Tibial artery (tissue), 4 donors: ENCODE measurements around the gene PKIB.
"Not testable (repeated sequence)": the region's sequence is repeated elsewhere in the genome, so short reads cannot be mapped to it uniquely, and the experiment has no call there.

ENCODE experiments used
- DNase-seq, 2 donors: peaks; one replicate each; pipeline ENCODE4 v3.0.0-alpha.2; 2019
- H3K27ac ChIP-seq, 2 donors: fragments of 200-600 bp; sonication (generic) in 1 of 2; 1 replicate in 1 of 2; 2 replicates in 1 of 2; pipeline ENCODE4 v1.5.1; 2018 to 2019; ENCODE audit warnings: mild to moderate bottlenecking in 1 of 2
- H3K27me3 ChIP-seq, 2 donors: fragments of 200-600 bp; sonication (generic) in 1 of 2; one replicate each; pipeline versions ENCODE4 v1.5.1 to v1.6.0; 2016 to 2019
- H3K36me3 ChIP-seq, 3 donors: fragments of 200-600 bp; sonication (generic) in 2 of 3; one replicate each; pipeline ENCODE4 v1.5.1; 2016 to 2019; ENCODE audit warnings: mild to moderate bottlenecking in 2 of 3
- H3K4me1 ChIP-seq, 4 donors: fragments of 200-600 bp; sonication (generic) in 2 of 4; 1 replicate in 3 of 4; 2 replicates in 1 of 4; pipeline ENCODE4 v1.5.1; 2016 to 2019
- H3K4me3 ChIP-seq, 2 donors: fragments of 200-600 bp; sonication (generic) in 1 of 2; 1 replicate in 1 of 2; 2 replicates in 1 of 2; pipeline ENCODE4 v1.5.1; 2018 to 2019; ENCODE audit warnings: mild to moderate bottlenecking in 2 of 2
- H3K9me3 ChIP-seq, 3 donors: fragments of 200-600 bp; sonication (generic) in 1 of 3; one replicate each; pipeline ENCODE4 v1.5.1; 2016 to 2019
- CTCF ChIP-seq, 2 experiments: fragments of 200-600 bp in 1 of 2; fragments of 450-650 bp in 1 of 2; IDR thresholded peaks; one replicate each; pipeline ENCODE4 v1.5.1; 2017 to 2019; ENCODE audit warnings: antibody characterized with exemption in 2 of 2, mild to moderate bottlenecking in 1 of 2, moderate library complexity in 1 of 2
- intact Hi-C: fragments of 100-400 bp; cut with DNase I; formaldehyde crosslinking; loops from one replicate; pipeline ENCODE4 v1.15.0; 2023; ENCODE audit warnings: low total_unique reads

The PKIB gene

DNA sequence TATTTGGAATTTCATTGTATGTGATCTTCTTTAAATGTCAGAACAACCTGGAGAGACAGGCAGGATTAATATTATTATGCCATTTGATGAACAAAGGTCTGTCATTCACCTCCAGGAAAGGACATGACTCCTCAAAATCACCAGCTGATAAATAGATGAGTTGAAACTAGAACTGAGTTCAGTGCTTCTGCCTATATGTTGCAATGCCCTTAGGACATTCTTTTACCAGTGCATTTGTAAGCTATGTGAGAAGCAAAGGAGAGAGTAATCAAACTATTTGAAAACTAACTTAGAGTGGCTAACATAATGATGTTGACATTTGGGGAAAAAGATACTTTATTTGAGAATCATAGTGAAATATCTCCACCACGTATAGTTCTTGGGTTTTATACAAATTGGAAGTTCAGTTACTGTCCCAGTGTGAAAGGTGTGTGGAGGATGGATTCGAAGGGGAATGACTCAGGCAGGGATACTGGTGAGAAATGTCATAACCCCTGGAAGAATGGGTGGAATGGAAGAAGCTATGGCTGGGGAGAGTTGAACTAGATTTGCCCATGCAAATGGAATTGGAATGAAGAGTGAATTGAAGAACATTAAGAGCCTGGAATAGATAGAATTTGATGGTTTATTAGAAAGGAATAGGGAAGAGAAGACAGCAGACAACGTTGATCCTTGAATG lies 21.5 kb downstream of the PKIB start:
- Histone ChIP-seq H3K9me3 (no peaks in the 10 kb centered on the region), H3K27me3 (no peaks in the 10 kb centered on the region), H3K36me3 (no peaks in the 10 kb centered on the region), H3K27ac (no peak overlapping the region), H3K4me1 (no peaks in the 10 kb centered on the region), H3K4me3 (no peak overlapping the region)
- intact Hi-C loops, result no loop called here
- no peak for TF ChIP-seq CTCF (IDR thresholded peaks at IDR 0.05)
- no peak for DNase-seq

DNA sequence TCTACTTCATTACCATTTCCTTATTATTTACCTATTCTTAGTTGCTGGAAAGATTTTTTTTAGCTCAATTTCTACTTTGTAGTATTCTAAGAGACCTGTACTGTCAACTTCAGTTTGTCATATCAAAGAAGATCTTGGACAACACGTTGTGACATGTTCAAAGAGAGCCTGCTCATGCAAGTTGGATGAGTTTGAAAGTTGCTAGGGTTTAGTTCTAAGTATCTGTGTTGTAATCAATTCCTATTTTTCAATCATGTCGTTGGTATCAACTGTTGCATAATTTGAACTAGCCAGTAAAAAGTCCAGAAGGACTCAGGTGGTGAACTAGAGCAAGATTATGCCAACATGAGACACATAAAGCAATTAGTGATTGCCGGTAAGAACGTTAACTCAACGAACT lies 30.2 kb downstream of the PKIB start:
- no peak overlapping the region for H3K4me3 ChIP-seq
- no peak for TF ChIP-seq CTCF (IDR thresholded peaks at IDR 0.05)
- H3K27me3 ChIP-seq, result no peaks in the 10 kb centered on the region
- intact Hi-C loops, result no loop called here
- no peaks in the 10 kb centered on the region for H3K4me1 ChIP-seq
- H3K9me3 ChIP-seq, result no peaks in the 10 kb centered on the region
- no peaks in the 10 kb centered on the region for H3K36me3 ChIP-seq
- no peak for DNase-seq
- H3K27ac ChIP-seq, result no peak overlapping the region

DNA sequence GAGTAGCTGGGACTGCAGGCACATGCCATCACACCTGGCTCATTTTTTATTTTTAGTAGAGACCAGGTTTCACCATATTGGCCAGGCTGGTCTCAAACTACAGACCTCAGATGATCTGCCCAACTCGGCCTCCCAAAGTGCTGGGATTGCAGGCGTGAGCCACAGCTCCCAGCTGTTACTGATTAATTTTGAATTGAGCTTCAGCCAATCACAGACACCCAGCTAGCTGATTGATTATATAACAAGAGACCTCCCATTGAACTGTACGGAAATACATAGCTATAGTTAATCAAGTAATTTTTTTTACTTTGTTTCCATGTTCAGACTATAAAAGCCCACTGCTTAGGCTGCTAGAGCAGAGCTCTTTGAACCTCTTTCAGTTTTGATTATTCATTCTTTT lies 31.6 kb downstream of the PKIB start:
- no peak for DNase-seq
- Histone ChIP-seq H3K27ac (no peak overlapping the region), H3K36me3 (no peaks in the 10 kb centered on the region), H3K9me3 (no peaks in the 10 kb centered on the region), H3K4me1 (no peaks in the 10 kb centered on the region), H3K4me3 (no peak overlapping the region), H3K27me3 (no peaks in the 10 kb centered on the region)
- intact Hi-C loops, result no loop called here
- TF ChIP-seq CTCF (IDR thresholded peaks at IDR 0.05), result no peak

- H3K27ac ChIP-seq, H3K36me3 ChIP-seq, intact Hi-C loops, H3K9me3 ChIP-seq, H3K4me1 ChIP-seq, H3K27me3 ChIP-seq, DNase-seq, H3K4me3 ChIP-seq: not testable (repeated sequence)
Observed at GRCh38 chr6:122642604-122643003, 32.4 kb downstream of the PKIB start.

DNA sequence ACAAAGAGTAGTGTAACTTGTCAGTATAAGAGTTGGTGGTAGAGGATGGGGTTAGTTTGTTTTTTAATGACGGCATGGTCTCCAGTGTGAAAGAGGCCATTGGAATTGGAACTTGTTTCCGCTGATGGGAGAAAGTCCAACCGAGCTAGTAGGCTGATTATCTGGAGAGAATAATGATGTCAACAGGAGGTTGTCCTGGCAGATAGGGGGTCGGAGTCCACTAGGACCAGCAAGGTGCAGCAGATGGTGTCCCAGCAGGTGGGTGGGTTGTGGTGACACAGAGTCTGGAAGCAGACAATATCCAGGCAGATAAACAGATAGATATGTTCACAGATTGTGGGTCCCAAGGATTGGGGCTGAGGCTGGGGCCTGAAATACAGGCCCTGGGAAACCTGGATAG lies 35.1 kb downstream of the PKIB start:
- intact Hi-C loops, result no loop called here
- TF ChIP-seq CTCF (IDR thresholded peaks at IDR 0.05), result no peak
- no peak for DNase-seq
- H3K27me3 ChIP-seq, result no peaks in the 10 kb centered on the region
- H3K27ac ChIP-seq, result no peak overlapping the region
- H3K9me3 ChIP-seq, result no peaks in the 10 kb centered on the region
- H3K4me3 ChIP-seq, result no peak overlapping the region
- H3K36me3 ChIP-seq, result no peaks in the 10 kb centered on the region
- no peaks in the 10 kb centered on the region for H3K4me1 ChIP-seq

GRCh38 chr6:122647765-122648164 lies 37.6 kb downstream of the PKIB start:
- intact Hi-C loops, result no loop called here
- H3K27me3 ChIP-seq, result no peaks in the 10 kb centered on the region
- DNase-seq, result no peak
- no peaks in the 10 kb centered on the region for H3K9me3 ChIP-seq
- no peaks in the 10 kb centered on the region for H3K4me1 ChIP-seq
- H3K4me3 ChIP-seq, result no peak overlapping the region
- TF ChIP-seq CTCF (IDR thresholded peaks at IDR 0.05), result no peak
- H3K36me3 ChIP-seq, result no peaks in the 10 kb centered on the region
- no peak overlapping the region for H3K27ac ChIP-seq
